BJ (cell line): ENCODE measurements around the gene ZNF579. TPM values are rescaled to one million over a fixed set of nuclear protein-coding genes. Genes with fewer than 3 reads are reported as not detected.

Experiments
- CTCF ChIA-PET: fragments of 350-600 bp; formaldehyde crosslinking; extraction: SDS; loops from one replicate; lab custom pipeline; 2021; ENCODE audit warnings: antibody characterized with exemption, inconsistent platforms; lab: Yijun Ruan, JAX
- POLR2A ChIA-PET: fragments of 300-600 bp; sonication (Branson Sonifier 250); formaldehyde crosslinking; extraction: SDS; loops from one replicate; lab custom pipeline; 2021; ENCODE audit warnings: antibody characterized with exemption; lab: Charles Lee
- DNase-seq: peaks from one replicate; pipeline ENCODE4 v3.0.0-alpha.2; 2011; ENCODE audit warnings: low read depth
- H3K27me3 ChIP-seq: 2 replicates; pipeline ENCODE4 v1.6.0; 2011; ENCODE audit warnings: low read length; ENCODE audit not compliant: control insufficient read depth, insufficient read depth
- H3K36me3 ChIP-seq: 2 replicates; pipeline ENCODE4 v1.5.1; 2011; ENCODE audit warnings: low read length; ENCODE audit not compliant: control insufficient read depth, insufficient read depth
- H3K4me3 ChIP-seq: 2 replicates; pipeline ENCODE4 v1.5.1; 2011; ENCODE audit warnings: low read depth, mild to moderate bottlenecking, control low read depth, low read length
- polyA plus RNA-seq: library from polyadenylated mRNA; depleted of rRNA; stranded (reverse); fragments of >200 nt; gene quantifications from 2 replicates; pipeline ENCODE4 v1.2.3, GENCODE V29; 2011
- TF ChIP-seq, protein P1 (sequence below): IDR thresholded peaks from 2 replicates; pipeline ENCODE4 v1.5.1; 2011; ENCODE audit warnings: low read depth, mild to moderate bottlenecking, control low read depth, inconsistent platforms, low read length, moderate library complexity; ENCODE audit not compliant: insufficient read depth

Gene ZNF579
- polyA plus RNA-seq, 1 experiment = 2.6 TPM

- no peak for DNase-seq
- ChIA-PET POLR2A (no interaction called here), CTCF (interaction anchor here (1.2 to 5.0 kb wide), 5 partner anchors 11 to 153 kb away, joined by 3 to 40 read pairs (median 5); partner anchors contain the start of gene ZNF865)
- no peaks in the 10 kb centered on the region for H3K27me3 ChIP-seq
- H3K4me3 ChIP-seq = no peak overlapping the region
- TF ChIP-seq, protein P1, sequence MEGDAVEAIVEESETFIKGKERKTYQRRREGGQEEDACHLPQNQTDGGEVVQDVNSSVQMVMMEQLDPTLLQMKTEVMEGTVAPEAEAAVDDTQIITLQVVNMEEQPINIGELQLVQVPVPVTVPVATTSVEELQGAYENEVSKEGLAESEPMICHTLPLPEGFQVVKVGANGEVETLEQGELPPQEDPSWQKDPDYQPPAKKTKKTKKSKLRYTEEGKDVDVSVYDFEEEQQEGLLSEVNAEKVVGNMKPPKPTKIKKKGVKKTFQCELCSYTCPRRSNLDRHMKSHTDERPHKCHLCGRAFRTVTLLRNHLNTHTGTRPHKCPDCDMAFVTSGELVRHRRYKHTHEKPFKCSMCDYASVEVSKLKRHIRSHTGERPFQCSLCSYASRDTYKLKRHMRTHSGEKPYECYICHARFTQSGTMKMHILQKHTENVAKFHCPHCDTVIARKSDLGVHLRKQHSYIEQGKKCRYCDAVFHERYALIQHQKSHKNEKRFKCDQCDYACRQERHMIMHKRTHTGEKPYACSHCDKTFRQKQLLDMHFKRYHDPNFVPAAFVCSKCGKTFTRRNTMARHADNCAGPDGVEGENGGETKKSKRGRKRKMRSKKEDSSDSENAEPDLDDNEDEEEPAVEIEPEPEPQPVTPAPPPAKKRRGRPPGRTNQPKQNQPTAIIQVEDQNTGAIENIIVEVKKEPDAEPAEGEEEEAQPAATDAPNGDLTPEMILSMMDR = no peak
- H3K36me3 ChIP-seq = peaks cover 21% of the 10 kb centered on the region
Observed at GRCh38 chr19:55620410-55621204, 40.0 kb upstream of the ZNF579 start.

- ChIA-PET POLR2A (no interaction called here), CTCF (interaction anchor here (0.5 to 5.0 kb wide), 9 partner anchors 8 to 193 kb away, joined by 3 to 40 read pairs (median 4); partner anchors contain the start of gene ZNF865)
- H3K27me3 ChIP-seq = no peaks in the 10 kb centered on the region
- DNase-seq = no peak
- peaks cover 23% of the 10 kb centered on the region for H3K36me3 ChIP-seq
- TF ChIP-seq, protein P1 = no peak
- no peak overlapping the region for H3K4me3 ChIP-seq
Observed at GRCh38 chr19:55619286-55619685, 38.6 kb upstream of the ZNF579 start.

DNA sequence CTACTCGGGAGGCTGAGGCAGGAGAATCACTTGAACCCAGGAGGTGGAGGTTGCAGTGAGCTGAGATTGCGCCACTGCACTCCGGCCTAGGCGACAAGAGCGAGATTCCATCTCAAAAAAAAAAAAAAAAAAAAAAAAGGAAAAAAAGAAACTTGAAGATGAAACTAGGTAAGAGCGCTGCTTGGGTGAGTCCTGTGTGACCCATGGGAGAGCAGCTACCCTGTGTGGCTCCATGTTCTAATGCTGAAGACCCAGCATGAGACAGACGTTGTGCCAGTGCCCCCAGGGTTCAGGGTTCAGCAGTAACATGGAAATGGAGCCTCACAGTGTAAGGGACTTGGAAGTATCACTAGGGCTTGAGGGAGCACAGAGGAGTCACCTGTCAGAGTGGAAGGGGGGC is 37.8 kb upstream of the ZNF579 start:
- Histone ChIP-seq H3K27me3 (no peaks in the 10 kb centered on the region), H3K36me3 (peaks cover 25% of the 10 kb centered on the region), H3K4me3 (no peak overlapping the region)
- ChIA-PET CTCF (interaction anchor here (1.8 to 5.0 kb wide), 4 partner anchors 12 to 115 kb away, joined by 4 to 40 read pairs (median 4); partner anchors contain the start of gene ZNF865), POLR2A (interaction anchor here (0.6 kb wide), 1 partner anchor 19 kb away, joined by 3 read pairs; the partner anchor contains the start of gene FIZ1)
- DNase-seq = no peak
- TF ChIP-seq, protein P1 = no peak

- DNase-seq = no peak
- POLR2A ChIA-PET = no interaction called here
Observed at GRCh38 chr19:55617426-55617825, 36.8 kb upstream of the ZNF579 start.

DNA sequence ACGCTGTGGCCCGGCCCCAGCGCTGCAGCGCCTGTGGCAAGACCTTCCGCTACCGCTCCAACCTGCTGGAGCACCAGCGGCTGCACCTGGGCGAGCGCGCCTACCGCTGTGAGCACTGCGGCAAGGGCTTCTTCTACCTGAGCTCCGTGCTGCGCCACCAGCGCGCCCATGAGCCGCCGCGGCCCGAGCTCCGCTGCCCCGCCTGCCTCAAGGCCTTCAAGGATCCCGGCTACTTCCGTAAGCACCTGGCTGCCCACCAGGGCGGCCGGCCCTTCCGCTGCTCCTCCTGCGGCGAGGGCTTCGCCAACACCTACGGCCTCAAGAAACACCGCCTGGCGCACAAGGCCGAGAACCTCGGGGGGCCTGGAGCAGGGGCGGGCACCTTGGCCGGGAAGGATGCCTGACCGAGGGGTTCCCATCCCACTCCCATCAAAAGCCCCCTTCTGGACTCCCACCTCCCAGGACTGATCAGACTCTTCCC is 35.8 kb upstream of the ZNF579 start:
- Histone ChIP-seq H3K27me3 (no peaks in the 10 kb centered on the region), H3K4me3 (no peak overlapping the region), H3K36me3 (peaks cover 22% of the 10 kb centered on the region)
- ChIA-PET POLR2A (no interaction called here), CTCF (interaction anchor here (5.0 kb wide), 1 partner anchor 10 kb away, joined by 40 read pairs; the partner anchor contains the start of gene ZNF865)
- no peak for DNase-seq
- TF ChIP-seq, protein P1 = no peak

More at GRCh38 chr19:55617426-55617825, 36.8 kb upstream of the ZNF579 start:
- CTCF ChIA-PET = interaction anchor here (5.0 kb wide), 1 partner anchor 11 kb away, joined by 40 read pairs; the partner anchor contains the start of gene ZNF865
- no peaks in the 10 kb centered on the region for H3K27me3 ChIP-seq
- TF ChIP-seq, protein P1 = no peak
- H3K36me3 ChIP-seq = peaks cover 25% of the 10 kb centered on the region
- no peak overlapping the region for H3K4me3 ChIP-seq
